ENCODE data around the gene RPL18.
A peak's percentile ranks its signal among the peaks of the same experiment; 100 is the strongest.

RPL18 gene

DNA sequence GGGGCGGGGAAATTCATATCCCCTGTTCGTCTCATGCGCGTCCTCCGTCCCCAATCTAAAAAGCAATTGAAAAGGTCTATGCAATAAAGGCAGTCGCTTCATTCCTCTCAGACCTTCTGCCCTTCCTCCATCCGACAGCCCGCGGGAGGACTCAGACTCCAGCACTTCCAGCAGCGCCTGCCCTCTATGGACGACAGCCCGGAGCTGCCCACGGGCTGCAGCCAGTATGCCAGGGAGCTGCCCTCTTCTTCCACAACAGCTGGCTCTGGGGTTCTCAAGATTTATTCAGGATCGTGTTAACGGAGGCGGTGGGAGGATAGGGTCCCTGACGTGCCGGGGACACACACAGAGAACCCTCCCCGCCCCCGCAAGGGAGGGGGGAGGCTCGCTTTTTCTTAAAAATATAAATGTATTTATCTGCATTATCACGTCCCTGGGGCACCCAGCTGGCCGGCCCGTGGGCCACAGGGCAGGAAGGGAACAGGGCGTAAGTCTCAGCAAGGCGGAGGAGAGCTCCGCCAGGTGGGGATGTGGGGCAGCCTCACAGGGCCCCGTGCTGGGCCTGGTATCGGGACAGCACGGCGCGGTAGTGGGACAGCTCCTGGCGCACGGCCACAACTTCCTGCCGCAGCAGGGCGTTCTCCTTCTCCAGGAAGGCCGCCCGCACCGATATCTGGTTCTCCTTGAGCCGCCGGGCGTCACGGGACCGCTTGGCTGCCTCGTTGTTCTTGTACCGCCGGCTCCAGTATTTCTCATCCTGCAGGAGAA lies 11.5 kb upstream of the RPL18 start:
- DNase-seq (ENCODE audit: low read depth): peak; percentile 47

DNA sequence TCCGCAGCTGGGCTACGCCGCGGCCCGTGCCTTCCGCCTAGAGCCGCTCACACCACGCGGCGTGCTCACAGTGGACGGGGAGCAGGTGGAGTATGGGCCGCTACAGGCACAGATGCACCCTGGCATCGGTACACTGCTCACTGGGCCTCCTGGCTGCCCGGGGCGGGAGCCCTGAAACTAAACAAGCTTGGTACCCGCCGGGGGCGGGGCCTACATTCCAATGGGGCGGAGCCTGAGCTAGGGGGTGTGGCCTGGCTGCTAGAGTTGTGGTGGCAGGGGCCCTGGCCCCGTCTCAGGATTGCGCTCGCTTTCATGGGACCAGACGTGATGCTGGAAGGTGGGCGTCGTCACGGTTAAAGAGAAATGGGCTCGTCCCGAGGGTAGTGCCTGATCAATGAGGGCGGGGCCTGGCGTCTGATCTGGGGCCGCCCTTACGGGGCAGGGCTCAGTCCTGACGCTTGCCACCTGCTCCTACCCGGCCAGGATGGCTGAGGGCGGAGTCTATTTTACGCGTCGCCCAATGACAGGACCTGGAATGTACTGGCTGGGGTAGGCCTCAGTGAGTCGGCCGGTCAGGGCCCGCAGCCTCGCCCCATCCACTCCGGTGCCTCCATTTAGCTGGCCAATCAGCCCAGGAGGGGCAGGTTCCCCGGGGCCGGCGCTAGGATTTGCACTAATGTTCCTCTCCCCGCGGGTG lies 10.8 kb upstream of the RPL18 start:
- DNase-seq (ENCODE audit: low read depth): no peak

DNA sequence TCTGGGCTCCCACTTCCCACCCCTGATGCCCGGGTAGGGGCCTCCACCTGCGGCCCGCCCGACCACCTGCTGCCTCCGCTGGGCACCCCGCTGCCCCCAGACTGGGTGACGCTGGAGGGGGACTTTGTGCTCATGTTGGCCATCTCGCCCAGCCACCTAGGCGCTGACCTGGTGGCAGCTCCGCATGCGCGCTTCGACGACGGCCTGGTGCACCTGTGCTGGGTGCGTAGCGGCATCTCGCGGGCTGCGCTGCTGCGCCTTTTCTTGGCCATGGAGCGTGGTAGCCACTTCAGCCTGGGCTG lies 10.3 kb upstream of the RPL18 start:
- no peak for DNase-seq (ENCODE audit: low read depth)

DNA sequence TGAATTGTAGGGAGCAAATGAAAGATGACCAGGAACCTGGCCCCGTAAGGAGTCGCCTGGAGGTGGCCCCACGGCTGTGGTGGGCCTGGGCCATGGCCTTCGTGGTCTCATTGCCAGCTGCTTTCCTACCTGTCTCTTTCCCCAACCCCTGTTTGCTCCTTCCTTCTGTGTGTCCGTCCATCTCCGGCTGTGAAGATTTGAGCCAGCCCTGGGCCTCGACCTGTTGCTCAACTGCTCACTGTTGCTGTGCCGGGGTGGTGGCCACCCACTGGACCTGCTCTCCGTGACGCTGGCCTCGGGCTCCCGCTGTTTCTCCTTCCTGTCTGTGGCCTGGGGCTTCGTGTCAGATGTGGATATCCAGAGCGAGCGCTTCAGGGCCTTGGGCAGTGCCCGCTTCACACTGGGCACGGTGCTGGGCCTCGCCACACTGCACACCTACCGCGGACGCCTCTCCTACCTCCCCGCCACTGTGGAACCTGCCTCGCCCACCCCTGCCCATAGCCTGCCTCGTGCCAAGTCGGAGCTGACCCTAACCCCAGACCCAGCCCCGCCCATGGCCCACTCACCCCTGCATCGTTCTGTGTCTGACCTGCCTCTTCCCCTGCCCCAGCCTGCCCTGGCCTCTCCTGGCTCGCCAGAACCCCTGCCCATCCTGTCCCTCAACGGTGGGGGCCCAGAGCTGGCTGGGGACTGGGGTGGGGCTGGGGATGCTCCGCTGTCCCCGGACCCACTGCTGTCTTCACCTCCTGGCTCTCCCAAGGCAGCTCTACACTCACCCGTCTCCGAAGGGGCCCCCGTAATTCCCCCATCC lies 9.7 kb upstream of the RPL18 start:
- no peak for DNase-seq (ENCODE audit: low read depth)

DNA sequence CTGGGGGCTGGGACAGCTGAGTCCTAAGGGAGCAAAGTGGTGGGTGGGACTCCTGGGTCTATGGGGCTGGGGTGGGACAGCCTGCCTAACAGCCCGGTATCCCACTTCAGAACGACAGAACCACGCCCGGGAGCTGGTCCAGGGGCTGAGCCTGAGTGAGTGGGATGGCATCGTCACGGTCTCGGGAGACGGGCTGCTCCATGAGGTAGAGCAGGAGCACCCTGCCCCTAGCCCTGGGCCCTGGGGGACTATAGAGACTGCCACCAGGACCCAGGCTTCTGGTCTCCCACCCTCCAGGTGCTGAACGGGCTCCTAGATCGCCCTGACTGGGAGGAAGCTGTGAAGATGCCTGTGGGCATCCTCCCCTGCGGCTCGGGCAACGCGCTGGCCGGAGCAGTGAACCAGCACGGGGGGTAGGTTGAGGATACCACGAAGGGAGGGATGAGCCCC lies 8.9 kb upstream of the RPL18 start:
- DNase-seq (ENCODE audit: low read depth): no peak

DNA sequence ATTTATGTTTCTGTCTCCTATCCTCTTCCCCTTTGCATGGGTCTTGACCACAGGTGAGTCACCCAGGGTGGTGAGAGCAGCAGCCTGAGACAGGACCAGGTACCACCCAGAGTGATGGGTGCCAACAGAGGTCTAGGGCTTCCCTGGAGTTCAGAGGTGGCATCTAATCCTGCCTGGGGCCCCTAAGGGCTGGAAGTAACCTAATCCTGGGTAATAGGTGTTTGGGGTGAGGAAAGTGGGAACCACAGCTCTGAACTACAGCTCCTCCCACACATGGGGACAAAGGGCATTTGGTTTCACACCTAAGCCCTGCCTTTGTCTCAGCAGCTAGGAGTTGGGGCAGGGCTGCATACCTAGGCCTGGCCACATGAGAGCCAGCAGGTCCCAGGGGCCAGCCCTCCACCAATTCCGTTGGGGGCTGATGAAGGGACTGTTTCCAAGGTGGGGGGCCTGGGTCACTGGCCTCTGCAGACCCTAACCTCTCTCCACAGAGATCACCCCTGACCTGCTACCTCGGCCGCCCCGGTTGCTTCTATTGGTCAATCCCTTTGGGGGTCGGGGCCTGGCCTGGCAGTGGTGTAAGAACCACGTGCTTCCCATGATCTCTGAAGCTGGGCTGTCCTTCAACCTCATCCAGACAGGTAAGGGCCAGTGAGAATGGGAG lies 8.4 kb upstream of the RPL18 start:
- DNase-seq (ENCODE audit: low read depth): no peak

DNA sequence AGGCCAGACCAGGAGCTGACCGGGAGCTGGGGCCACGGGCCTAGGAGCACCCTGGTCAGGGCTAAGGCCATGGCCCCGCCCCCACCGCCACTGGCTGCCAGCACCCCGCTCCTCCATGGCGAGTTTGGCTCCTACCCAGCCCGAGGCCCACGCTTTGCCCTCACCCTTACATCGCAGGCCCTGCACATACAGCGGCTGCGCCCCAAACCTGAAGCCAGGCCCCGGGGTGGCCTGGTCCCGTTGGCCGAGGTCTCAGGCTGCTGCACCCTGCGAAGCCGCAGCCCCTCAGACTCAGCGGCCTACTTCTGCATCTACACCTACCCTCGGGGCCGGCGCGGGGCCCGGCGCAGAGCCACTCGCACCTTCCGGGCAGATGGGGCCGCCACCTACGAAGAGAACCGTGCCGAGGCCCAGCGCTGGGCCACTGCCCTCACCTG lies 6.9 kb upstream of the RPL18 start:
- no peak for DNase-seq (ENCODE audit: low read depth)

DNA sequence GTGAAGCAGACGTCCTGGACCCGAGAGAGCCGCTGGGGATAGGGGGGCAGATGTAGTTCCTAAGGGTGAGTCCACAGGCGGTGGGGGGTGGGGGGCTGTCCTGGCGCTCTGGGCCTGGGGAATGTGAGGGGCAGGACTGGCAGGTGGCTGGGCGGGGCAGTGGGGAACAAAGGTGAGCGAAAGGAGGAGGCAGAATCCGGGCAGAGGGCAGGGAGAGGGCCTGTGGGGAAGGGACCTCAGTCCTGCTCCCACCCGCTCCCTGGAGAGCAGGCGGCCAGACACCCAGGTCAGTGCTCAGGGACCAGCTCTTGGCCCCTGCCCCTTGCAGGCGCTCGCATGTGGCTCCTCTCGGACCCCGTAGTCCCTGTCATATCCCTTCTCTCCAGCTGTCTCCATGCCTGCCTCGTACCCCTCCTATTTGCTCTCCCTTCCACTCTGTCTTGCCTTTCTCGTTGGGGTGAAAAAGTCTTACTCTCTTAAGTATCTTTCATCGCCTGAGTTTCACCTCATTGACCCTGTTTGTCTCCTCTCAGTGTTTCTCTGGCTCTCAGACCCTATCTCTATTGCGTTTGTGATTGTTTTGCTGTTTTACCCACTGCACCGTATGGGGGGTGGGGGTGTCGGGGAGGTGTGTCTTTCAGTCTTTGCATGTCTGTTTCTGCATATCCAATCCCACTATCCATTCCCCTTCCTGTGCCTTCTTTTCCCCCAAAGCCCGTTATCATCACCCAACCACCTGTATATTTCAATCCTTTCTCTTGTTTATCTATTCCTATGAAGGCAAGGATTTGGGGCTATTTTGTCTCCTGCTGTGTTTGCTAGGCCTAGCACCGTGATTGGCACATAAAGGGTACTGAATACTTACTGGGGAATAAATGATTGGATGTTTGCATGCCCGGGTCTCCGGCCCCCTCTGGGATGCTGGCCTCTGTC lies 6.1 kb upstream of the RPL18 start:
- DNase-seq (ENCODE audit: low read depth): no peak

DNA sequence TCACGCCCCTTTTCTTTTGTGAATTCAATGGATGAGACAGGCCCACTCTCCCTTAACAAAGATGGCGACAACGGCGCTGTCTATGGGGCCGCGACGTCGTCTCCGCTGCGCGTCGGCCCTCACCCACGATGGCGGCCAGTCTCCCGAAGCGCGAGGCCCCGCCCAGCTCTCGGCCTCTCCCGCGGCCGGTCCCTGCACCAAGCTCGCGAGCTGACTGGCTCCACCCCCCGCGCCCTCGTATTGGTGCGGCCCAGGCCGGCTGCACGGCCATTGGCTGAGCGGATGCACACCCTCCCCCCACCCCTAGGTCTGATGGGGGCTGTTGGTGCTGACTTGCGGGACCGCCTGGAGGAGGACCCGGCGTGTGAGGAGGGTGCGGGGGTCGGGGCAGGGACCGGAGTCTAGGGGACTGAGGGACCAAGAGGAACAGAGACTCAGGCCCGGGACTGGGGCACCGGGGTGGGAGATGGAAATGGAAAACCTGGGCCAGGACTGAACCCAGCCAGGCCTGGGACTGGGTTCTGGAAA lies 5.2 kb upstream of the RPL18 start:
- DNase-seq (ENCODE audit: low read depth): peak; percentile 98

DNA sequence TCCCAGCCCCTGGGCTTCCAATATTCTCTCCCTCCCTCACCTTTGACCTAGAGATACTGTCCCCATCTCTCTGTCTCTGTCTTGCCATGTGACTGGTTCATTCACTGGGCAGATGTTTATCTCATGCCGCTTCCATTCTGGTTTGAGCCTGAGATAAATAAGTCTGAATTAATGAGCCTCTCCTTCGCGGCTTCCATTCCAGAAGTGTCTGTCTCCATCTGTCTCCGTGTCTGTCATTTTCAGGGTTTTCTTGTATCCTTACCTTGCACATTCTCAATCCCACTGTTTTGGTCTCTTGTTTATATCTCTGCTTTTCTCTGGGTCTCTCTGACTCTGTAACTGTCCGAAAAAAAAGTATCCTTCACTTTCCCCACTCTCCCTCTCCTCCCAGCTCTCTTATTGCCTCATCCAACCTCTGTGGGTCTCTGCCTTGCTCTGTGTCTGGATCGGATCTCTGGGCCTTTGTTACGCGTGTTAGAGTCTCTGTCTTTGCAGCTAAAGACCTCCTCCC lies 4.6 kb upstream of the RPL18 start:
- no peak for DNase-seq (ENCODE audit: low read depth)

DNA sequence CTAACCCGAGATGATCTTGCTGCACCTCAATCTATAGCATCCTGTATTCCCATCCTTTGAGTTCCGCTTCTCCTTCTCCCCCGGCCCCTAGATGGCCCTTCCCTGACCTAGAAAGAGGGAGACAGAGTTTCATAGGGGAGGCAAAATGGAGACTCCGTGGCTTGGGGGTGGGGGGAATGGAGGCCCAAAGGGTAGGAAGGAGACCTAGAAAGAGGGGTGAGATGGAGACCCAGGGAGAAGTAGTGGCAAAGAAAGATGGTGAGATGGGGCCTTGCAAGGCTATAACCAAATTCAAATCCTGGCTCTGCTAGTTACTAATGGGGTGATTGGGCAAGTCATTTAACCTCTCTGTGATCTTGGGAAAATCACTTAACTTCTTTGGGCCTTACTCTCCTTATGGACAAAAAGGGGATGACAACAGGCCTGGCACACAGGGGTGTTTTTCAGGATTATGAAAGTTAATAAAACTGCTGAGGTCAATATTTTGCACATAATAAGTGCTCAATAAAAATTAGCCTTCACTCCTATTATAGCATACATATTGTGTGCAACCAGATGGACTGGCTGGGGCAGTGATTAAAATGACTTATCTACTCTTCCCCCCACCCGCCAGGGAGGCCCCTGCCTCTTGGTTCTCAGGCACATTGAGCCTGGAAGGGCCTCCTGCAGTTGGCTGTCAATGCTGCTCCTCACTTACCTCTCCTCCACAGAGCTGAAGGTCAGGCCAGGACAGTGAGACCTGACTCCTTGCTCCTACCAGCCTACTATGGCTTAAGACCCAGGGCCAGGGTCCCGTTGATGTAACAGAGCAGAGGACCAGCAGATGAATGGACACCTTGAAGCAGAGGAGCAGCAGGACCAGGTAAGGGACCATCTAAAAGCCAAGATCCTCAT lies 961 bp upstream of the RPL18 start:
- DNase-seq (ENCODE audit: low read depth): no peak

DNA sequence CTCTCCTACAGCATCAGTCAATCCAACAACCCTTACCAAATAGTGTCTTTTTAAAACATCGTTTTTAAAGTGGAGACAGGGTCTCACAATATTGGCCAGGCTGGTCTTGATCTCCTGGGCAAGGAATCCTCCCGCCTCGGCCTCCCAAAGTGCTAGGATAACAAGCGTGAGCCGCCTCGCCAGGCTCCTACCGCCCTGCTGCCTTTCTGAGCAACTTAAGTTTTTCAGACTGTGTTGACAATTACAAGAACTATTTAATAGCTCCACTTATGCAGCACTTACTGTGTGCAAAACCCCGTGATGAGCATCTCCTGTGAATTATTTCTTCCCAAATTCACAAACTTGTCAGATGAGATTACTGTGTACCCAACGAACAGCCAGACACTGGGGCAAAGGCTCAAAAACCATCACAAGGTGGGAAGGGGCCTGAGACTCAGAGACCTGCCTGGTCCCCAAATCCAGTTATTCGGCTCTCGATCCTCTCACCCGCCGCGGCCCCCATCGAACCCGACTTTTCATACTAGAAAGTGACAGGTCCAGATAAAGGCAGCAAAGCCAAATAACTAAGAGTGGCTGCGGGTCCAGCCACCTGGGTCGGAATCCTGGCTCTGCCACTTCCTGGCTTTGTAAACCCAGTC lies 581 bp downstream of the RPL18 start:
- DNase-seq (ENCODE audit: low read depth): no peak

DNA sequence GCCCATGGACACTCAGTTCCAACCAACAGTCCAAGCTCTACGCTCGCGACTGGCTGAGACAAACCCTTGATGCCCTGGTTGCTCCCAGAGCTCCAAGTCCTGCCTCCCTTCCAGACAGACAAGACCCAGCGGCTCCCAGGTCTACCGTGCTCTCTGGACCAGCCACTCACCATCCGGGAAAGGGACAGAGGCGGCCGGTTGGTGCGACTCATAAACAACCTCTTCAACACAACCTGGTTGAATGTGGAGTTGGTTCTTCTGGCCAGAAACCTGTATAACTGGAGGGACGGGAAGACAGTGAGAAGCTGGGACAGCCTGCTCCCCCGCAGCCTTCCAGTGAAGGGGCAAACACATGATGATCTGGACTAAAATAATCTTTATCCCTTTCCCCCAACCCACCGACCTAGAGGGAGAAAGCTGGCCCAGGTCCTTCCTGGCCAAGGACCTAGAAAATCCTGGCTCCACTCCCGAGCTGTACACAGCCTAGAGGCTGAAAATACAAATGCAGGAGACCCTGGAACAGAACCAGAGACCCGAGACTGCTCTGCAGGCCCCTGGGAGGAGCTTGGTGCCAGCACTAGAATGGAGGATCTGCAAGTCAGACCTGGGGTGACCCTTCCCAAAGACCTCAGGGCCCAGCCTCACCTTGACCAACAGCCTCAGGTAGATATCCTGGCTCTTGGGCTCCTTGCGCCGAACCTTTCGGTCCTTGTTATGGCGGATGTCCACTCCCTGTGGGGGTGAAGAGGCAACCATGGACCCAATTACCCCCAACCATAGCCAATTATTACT lies 1.6 kb downstream of the RPL18 start:
- DNase-seq (ENCODE audit: low read depth): no peak

DNA sequence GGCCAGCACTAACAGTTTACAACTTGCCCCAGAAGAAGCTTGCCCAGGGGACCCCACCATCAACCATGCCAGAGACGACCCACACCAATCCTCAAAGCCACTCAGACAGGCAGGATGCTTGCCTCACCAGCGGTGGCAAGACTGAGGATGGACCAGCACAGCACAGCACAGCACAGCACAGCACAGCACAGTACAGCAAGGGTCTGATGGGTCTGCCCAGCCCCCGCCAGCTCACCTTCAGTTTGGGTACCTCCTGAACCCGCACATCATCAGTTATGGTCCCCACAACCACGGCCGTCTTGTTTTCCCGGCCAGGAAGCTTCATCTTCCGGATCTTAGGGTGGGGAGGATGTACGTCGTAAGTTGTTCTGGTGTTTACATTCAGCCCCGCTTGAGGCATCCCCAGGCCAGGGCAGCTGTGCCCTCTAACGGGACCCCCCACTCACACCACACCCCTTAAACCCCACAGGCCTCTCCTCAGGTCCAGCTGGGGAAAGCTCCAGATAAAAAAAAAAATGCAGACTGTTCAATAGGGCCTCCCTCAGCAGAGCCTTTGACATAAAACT lies 2.4 kb downstream of the RPL18 start:
- DNase-seq (ENCODE audit: low read depth): no peak

DNA sequence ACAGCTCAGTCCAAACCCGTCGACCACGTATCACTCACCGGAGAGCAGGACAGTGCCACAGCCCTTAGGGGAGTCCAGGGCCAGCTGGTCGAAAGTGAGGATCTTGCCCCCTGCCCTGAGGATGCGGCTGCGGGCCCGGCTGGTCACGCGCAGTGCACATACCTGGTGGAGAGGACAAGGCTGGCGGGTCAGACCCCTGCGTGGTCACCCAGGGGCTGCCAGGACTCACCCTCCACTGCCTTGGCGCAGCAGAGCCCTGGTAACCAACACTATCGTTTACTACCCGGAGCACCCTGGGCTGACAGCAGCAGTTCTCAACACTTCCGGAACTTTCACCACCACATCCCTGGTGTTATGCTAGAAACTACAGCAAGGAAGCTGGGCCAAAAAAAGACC lies 2.9 kb downstream of the RPL18 start:
- no peak for DNase-seq (ENCODE audit: low read depth)

DNA sequence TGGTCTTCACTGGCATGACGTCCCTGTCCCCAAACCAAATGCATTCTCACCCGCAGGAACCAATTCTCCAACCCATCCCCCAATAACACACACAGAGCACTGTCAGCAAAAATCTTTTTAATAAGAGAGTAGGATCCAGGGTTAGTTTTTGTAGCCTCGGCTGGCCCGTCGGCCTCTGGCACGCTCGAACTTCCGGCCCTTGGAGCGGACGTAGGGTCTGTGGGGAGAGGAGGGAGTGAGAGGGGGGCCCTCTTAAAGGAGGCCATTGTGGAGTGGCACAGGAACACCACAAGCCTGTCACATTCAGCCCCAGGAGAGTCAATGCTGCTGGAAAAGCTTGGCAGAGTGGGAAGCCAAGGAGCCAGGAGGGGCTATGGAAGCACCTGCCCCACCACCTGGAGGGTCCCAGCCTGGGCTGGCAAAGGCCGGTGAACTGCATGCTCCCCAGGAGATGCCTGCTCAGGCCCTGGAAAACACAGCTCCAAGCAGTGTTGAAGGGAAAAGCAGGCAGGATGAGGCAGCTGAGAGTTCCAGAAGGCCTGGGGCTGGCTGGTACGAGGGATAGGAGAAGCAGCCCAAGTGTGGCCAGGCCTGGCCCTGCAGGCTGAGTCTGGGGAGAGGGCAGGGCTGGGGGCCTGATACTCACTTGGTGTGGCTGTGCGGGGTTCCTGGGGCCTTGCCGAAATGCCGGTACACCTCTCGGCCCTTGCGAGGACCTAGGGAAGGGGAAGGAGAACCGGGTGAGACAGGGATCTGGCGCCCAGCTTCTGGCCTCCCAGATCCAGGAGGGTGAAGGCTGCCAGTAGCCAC lies 3.5 kb downstream of the RPL18 start:
- DNase-seq (ENCODE audit: low read depth): no peak

Data from fibroblast of gingiva (primary cell).